Measurements from ENCODE around the gene PGAP2. TPM values are rescaled to one million over a fixed set of nuclear protein-coding genes. Genes with fewer than 3 reads are reported as not detected.

Gene PGAP2
- total RNA-seq, 1 donor from 2014 or later = 22.4 TPM

- Mint-ChIP-seq H3K4me1 (ENCODE audit: low read depth, unreplicated experiment) (no peaks in the 10 kb centered on the region), H3K36me3 (ENCODE audit: low read depth, unreplicated experiment) (peaks cover 11% of the 10 kb centered on the region), H3K27me3 (ENCODE audit: low read depth, unreplicated experiment) (no peaks in the 10 kb centered on the region), H3K27ac (ENCODE audit: unreplicated experiment) (no peak overlapping the region), H3K4me3 (ENCODE audit: unreplicated experiment) (no peak overlapping the region), H3K9me3 (ENCODE audit: unreplicated experiment) (no peaks in the 10 kb centered on the region)
- TF ChIP-seq EZH2 (IDR thresholded peaks at IDR 0.05; ENCODE audit: insufficient read depth, low read length) (no peak), CTCF (IDR thresholded peaks at IDR 0.05; ENCODE audit: insufficient read depth, low read depth, low read length) (no peak)
- H3K4me1 ChIP-seq (ENCODE audit: insufficient read depth, low read length) = no peaks in the 10 kb centered on the region
- no peaks in the 10 kb centered on the region for H3K9me3 ChIP-seq (ENCODE audit: insufficient read depth, low read depth, low read length)
- H3K4me3 ChIP-seq (ENCODE audit: insufficient read depth, low read depth, low read length) = no peak overlapping the region
- H3K79me2 ChIP-seq (ENCODE audit: insufficient read depth, low read length) = no peaks in the 10 kb centered on the region
- H3K4me2 ChIP-seq (ENCODE audit: low read length) = no peak overlapping the region
- no peaks in the 10 kb centered on the region for H3K36me3 ChIP-seq (ENCODE audit: insufficient read depth, low read length)
- no peak overlapping the region for H2AFZ ChIP-seq (ENCODE audit: low read depth, low read length)
- FAIRE-seq (no peak), DNase-seq (ENCODE audit: low read depth) (no peak)
- no peak overlapping the region for H3K27ac ChIP-seq (ENCODE audit: low read depth, low read length)
- H4K20me1 ChIP-seq (ENCODE audit: insufficient read depth, low read length) = peaks cover 7% of the 10 kb centered on the region
- no peak overlapping the region for H3K9ac ChIP-seq (ENCODE audit: low read length)
- no peaks in the 10 kb centered on the region for H3K27me3 ChIP-seq (ENCODE audit: insufficient read depth, low read length)
Observed at GRCh38 chr11:3816673-3817072, 8.3 kb downstream of the PGAP2 start.

- Histone ChIP-seq H3K9ac (ENCODE audit: low read length) (no peak overlapping the region), H3K4me1 (ENCODE audit: insufficient read depth, low read length) (no peaks in the 10 kb centered on the region), H2AFZ (ENCODE audit: low read depth, low read length) (no peak overlapping the region), H3K4me3 (ENCODE audit: insufficient read depth, low read depth, low read length) (no peak overlapping the region), H3K4me2 (ENCODE audit: low read length) (no peak overlapping the region), H3K27ac (ENCODE audit: low read depth, low read length) (no peak overlapping the region), H3K79me2 (ENCODE audit: insufficient read depth, low read length) (no peaks in the 10 kb centered on the region), H4K20me1 (ENCODE audit: insufficient read depth, low read length) (peaks cover 7% of the 10 kb centered on the region), H3K27me3 (ENCODE audit: insufficient read depth, low read length) (no peaks in the 10 kb centered on the region), H3K9me3 (ENCODE audit: insufficient read depth, low read depth, low read length) (no peaks in the 10 kb centered on the region), H3K36me3 (ENCODE audit: insufficient read depth, low read length) (no peaks in the 10 kb centered on the region)
- FAIRE-seq (no peak), DNase-seq (ENCODE audit: low read depth) (no peak)
- peaks cover 10% of the 10 kb centered on the region for H3K36me3 Mint-ChIP-seq (ENCODE audit: low read depth, unreplicated experiment)
- no peaks in the 10 kb centered on the region for H3K4me1 Mint-ChIP-seq (ENCODE audit: low read depth, unreplicated experiment)
- TF ChIP-seq EZH2 (IDR thresholded peaks at IDR 0.05; ENCODE audit: insufficient read depth, low read length) = no peak
- no peak for TF ChIP-seq CTCF (IDR thresholded peaks at IDR 0.05; ENCODE audit: insufficient read depth, low read depth, low read length)
- H3K27ac Mint-ChIP-seq (ENCODE audit: unreplicated experiment) = peak overlapping the region; percentile 26
- H3K9me3 Mint-ChIP-seq (ENCODE audit: unreplicated experiment) = no peaks in the 10 kb centered on the region
- H3K27me3 Mint-ChIP-seq (ENCODE audit: low read depth, unreplicated experiment) = no peaks in the 10 kb centered on the region
- H3K4me3 Mint-ChIP-seq (ENCODE audit: unreplicated experiment) = no peak overlapping the region
Observed at GRCh38 chr11:3817181-3817800, 8.9 kb downstream of the PGAP2 start.

DNA sequence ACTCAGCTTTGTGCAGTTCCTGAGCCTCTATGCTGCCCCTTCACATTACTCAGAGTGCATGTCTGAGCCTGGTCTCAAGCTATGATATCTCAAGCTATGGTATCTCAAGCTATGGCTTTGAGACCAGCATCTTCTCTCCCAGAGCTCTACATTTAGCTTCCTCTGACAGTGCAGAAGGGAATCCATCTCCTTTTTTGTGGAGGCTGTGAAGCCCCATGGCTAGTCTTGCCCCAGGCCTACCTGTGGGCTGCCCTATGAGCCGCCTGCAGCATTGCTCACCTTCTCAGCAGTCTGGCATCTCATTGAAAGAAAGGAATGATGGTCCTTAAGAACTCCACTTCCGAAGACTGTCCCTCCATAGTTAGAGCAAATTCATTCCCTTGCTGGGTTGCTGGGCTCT is 12.6 kb downstream of the PGAP2 start:
- Mint-ChIP-seq H3K27me3 (ENCODE audit: low read depth, unreplicated experiment) (no peaks in the 10 kb centered on the region), H3K9me3 (ENCODE audit: unreplicated experiment) (no peaks in the 10 kb centered on the region), H3K36me3 (ENCODE audit: low read depth, unreplicated experiment) (peaks cover 21% of the 10 kb centered on the region), H3K4me1 (ENCODE audit: low read depth, unreplicated experiment) (peaks cover 3% of the 10 kb centered on the region), H3K4me3 (ENCODE audit: unreplicated experiment) (no peak overlapping the region), H3K27ac (ENCODE audit: unreplicated experiment) (no peak overlapping the region)
- Histone ChIP-seq H3K27me3 (ENCODE audit: insufficient read depth, low read length) (no peaks in the 10 kb centered on the region), H3K4me1 (ENCODE audit: insufficient read depth, low read length) (no peaks in the 10 kb centered on the region), H2AFZ (ENCODE audit: low read depth, low read length) (no peak overlapping the region), H3K79me2 (ENCODE audit: insufficient read depth, low read length) (no peaks in the 10 kb centered on the region), H4K20me1 (ENCODE audit: insufficient read depth, low read length) (peaks cover 18% of the 10 kb centered on the region), H3K4me2 (ENCODE audit: low read length) (no peak overlapping the region), H3K9me3 (ENCODE audit: insufficient read depth, low read depth, low read length) (no peaks in the 10 kb centered on the region), H3K4me3 (ENCODE audit: insufficient read depth, low read depth, low read length) (no peak overlapping the region), H3K36me3 (ENCODE audit: insufficient read depth, low read length) (peaks cover under 1% of the 10 kb centered on the region), H3K9ac (ENCODE audit: low read length) (no peak overlapping the region), H3K27ac (ENCODE audit: low read depth, low read length) (no peak overlapping the region)
- no peak for TF ChIP-seq EZH2 (IDR thresholded peaks at IDR 0.05; ENCODE audit: insufficient read depth, low read length)
- TF ChIP-seq CTCF (IDR thresholded peaks at IDR 0.05; ENCODE audit: insufficient read depth, low read depth, low read length) = no peak
- no peak for DNase-seq (ENCODE audit: low read depth)
- FAIRE-seq = no peak

All from astrocyte (in vitro differentiated cells and primary cell).